ACC112 (cell line): ENCODE measurements around the gene PTPRG.

Experiments used
- H2AFZ ChIP-seq: fragments of 200-600 bp; sonication (generic); one replicate; pipeline ENCODE4 v1.6.0; 2017; ENCODE audit warnings: antibody characterized with exemption, low read length; ENCODE audit not compliant: unreplicated experiment
- H3K27ac ChIP-seq: fragments of 200-600 bp; sonication (generic); 2 replicates; pipeline ENCODE4 v1.5.1; 2014; ENCODE audit warnings: low read depth, mild to moderate bottlenecking, antibody characterized with exemption, low read length, moderate library complexity
- H3K27me3 ChIP-seq: fragments of 200-600 bp; sonication (generic); 2 replicates; pipeline ENCODE4 v1.6.1; 2014; ENCODE audit warnings: mild to moderate bottlenecking, antibody characterized with exemption, low read length, moderate library complexity, mixed read lengths; ENCODE audit not compliant: insufficient read depth
- H3K36me3 ChIP-seq: fragments of 200-600 bp; sonication (generic); 2 replicates; pipeline ENCODE4 v1.6.1; 2016; ENCODE audit warnings: mild to moderate bottlenecking, antibody characterized with exemption, low read length, moderate library complexity, mixed read lengths; ENCODE audit not compliant: insufficient read depth
- H3K4me1 ChIP-seq: fragments of 200-600 bp; sonication (generic); one replicate; pipeline ENCODE4 v1.6.1; 2016; ENCODE audit warnings: low read length, mixed read lengths; ENCODE audit not compliant: insufficient read depth, unreplicated experiment, control insufficient read depth
- H3K4me3 ChIP-seq: fragments of 200-600 bp; sonication (generic); 2 replicates; pipeline ENCODE4 v1.5.1; 2014; ENCODE audit warnings: mild to moderate bottlenecking, low read depth, low read length
- H3K79me2 ChIP-seq: fragments of 200-600 bp; sonication (generic); one replicate; pipeline ENCODE4 v1.6.0; 2016; ENCODE audit warnings: low read length; ENCODE audit not compliant: control insufficient read depth, unreplicated experiment, insufficient read depth

PTPRG gene

DNA sequence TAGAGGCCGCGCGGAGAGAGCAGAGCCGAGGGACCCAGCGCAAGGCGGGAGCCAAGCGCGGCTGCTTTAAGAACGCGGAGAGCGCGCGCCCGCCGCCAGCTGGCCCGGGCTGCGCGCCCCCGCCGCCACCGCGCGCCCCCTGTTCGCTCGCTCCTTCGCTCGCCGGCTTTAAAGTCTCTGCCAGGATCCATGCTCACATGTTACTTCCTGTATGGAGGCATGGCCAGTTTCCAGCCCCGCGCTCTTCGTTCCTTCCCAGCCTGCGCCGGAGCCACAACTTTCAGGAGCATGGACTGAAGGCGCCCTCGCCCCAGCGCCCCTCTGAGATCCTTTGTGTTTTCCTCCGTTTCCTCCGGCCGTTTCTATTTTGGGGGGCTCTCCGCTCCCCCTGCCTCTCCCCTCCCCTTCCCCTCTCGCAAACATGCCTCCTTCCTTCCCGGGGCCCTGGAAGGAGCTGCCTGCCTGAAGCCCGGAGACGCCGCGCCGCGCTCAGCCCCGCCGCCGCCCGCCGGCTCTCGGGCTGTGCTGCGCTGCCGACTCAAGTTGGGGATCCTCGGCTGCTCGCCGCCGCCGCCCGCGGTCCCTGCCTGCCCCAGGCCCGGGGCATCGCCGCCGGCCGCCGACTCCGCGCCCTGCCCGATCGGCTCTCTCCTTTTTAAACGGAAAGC is at the start of gene PTPRG:
Gene PTPRG, plus strand, starts transcription at position 198 of the 668 bp plus-strand sequence. CDS start 717 bp downstream, outside the sequence.
- Histone ChIP-seq H2AFZ (peak within 1 kb of the TSS; percentile 75), H3K4me1 (peaks cover 12% of the 10 kb centered on the region), H3K79me2 (peaks cover 46% of the 10 kb centered on the region), H3K4me3 (peak within 1 kb of the TSS; percentile 98), H3K36me3 (no peaks in the 10 kb centered on the region), H3K27ac (peak within 1 kb of the TSS; percentile 87), H3K27me3 (no peaks in the 10 kb centered on the region)

GRCh38 chr3:61518590-61518989 is 42.8 kb upstream of the PTPRG start:
- H3K79me2 ChIP-seq, result no peaks in the 10 kb centered on the region
- H3K36me3 ChIP-seq, result no peaks in the 10 kb centered on the region
- no peak overlapping the region for H3K27ac ChIP-seq
- no peak overlapping the region for H3K4me3 ChIP-seq
- H3K27me3 ChIP-seq, result no peaks in the 10 kb centered on the region
- H3K4me1 ChIP-seq, result no peaks in the 10 kb centered on the region
- no peak overlapping the region for H2AFZ ChIP-seq

- H3K4me3 ChIP-seq, result no peak overlapping the region
- no peak overlapping the region for H3K27ac ChIP-seq
- no peak overlapping the region for H2AFZ ChIP-seq
- H3K79me2 ChIP-seq, result no peaks in the 10 kb centered on the region
- H3K4me1 ChIP-seq, result no peaks in the 10 kb centered on the region
- no peaks in the 10 kb centered on the region for H3K36me3 ChIP-seq
- no peaks in the 10 kb centered on the region for H3K27me3 ChIP-seq
Observed at GRCh38 chr3:61520966-61521628, 40.3 kb upstream of the PTPRG start.

GRCh38 chr3:61522060-61522459 is 39.3 kb upstream of the PTPRG start:
- Histone ChIP-seq H3K4me3 (no peak overlapping the region), H3K36me3 (no peaks in the 10 kb centered on the region), H2AFZ (no peak overlapping the region), H3K4me1 (no peaks in the 10 kb centered on the region), H3K79me2 (no peaks in the 10 kb centered on the region), H3K27me3 (no peaks in the 10 kb centered on the region), H3K27ac (no peak overlapping the region)

- Histone ChIP-seq H3K4me3 (no peak overlapping the region), H3K36me3 (no peaks in the 10 kb centered on the region), H3K79me2 (no peaks in the 10 kb centered on the region), H2AFZ (no peak overlapping the region), H3K4me1 (no peaks in the 10 kb centered on the region), H3K27me3 (no peaks in the 10 kb centered on the region), H3K27ac (no peak overlapping the region)
Observed at GRCh38 chr3:61522626-61523025, 38.7 kb upstream of the PTPRG start.

GRCh38 chr3:61524933-61525332 is 36.4 kb upstream of the PTPRG start:
- no peak overlapping the region for H3K27ac ChIP-seq
- H3K4me3 ChIP-seq, result no peak overlapping the region
- no peaks in the 10 kb centered on the region for H3K27me3 ChIP-seq
- no peak overlapping the region for H2AFZ ChIP-seq
- H3K79me2 ChIP-seq, result no peaks in the 10 kb centered on the region
- H3K36me3 ChIP-seq, result no peaks in the 10 kb centered on the region
- H3K4me1 ChIP-seq, result no peaks in the 10 kb centered on the region

GRCh38 chr3:61526308-61526707 is 35.1 kb upstream of the PTPRG start:
- Histone ChIP-seq H3K4me1 (no peaks in the 10 kb centered on the region), H3K79me2 (no peaks in the 10 kb centered on the region), H3K27ac (no peak overlapping the region), H3K27me3 (no peaks in the 10 kb centered on the region), H2AFZ (no peak overlapping the region), H3K36me3 (no peaks in the 10 kb centered on the region), H3K4me3 (no peak overlapping the region)

GRCh38 chr3:61527011-61527410 is 34.4 kb upstream of the PTPRG start:
- H3K79me2 ChIP-seq, result no peaks in the 10 kb centered on the region
- no peaks in the 10 kb centered on the region for H3K4me1 ChIP-seq
- no peak overlapping the region for H3K4me3 ChIP-seq
- no peaks in the 10 kb centered on the region for H3K27me3 ChIP-seq
- H2AFZ ChIP-seq, result no peak overlapping the region
- H3K36me3 ChIP-seq, result no peaks in the 10 kb centered on the region
- H3K27ac ChIP-seq, result no peak overlapping the region

DNA sequence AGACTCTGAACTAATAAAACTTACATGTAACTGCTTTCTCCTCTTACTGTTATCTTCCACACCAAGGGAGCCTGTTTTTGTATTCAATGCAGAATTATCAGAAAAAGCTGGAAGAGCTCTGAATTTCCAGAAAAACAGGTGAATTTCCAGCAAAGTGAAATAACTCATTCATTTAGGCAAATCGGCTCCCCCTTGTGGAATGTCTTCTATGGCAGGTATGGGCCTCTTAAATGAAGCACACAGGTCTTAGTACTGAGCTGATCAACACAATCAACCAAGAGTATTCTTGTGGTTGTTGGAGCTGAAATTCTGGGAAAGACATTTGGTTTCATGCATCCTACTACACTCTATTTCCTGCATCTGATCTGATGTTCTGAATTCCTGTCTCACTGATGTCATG is 31.0 kb upstream of the PTPRG start:
- Histone ChIP-seq H3K36me3 (no peaks in the 10 kb centered on the region), H3K27me3 (no peaks in the 10 kb centered on the region), H3K79me2 (no peaks in the 10 kb centered on the region), H2AFZ (no peak overlapping the region), H3K4me1 (no peaks in the 10 kb centered on the region), H3K27ac (no peak overlapping the region), H3K4me3 (no peak overlapping the region)

- Histone ChIP-seq H3K36me3 (no peaks in the 10 kb centered on the region), H3K79me2 (no peaks in the 10 kb centered on the region), H3K4me3 (no peak overlapping the region), H3K27me3 (no peaks in the 10 kb centered on the region), H3K27ac (no peak overlapping the region), H3K4me1 (no peaks in the 10 kb centered on the region), H2AFZ (no peak overlapping the region)
Observed at GRCh38 chr3:61531528-61531927, 29.8 kb upstream of the PTPRG start.
